BE2C (cell line): ENCODE data around the gene HRNR.
"Not testable (repeated sequence)": the region's sequence is repeated elsewhere in the genome, so short reads cannot be mapped to it uniquely, and the experiment has no call there.

ENCODE experiments used
- DNase-seq: peaks from one replicate; pipeline ENCODE4 v3.0.0-alpha.2; 2020
- H3K27me3 ChIP-seq: fragments of 250-450 bp; sonication (Bioruptor Pico); 2 replicates; pipeline ENCODE4 v1.5.1; 2020; ENCODE audit warnings: mild to moderate bottlenecking
- H3K36me3 ChIP-seq: fragments of 250-450 bp; sonication (Bioruptor Pico); 2 replicates; pipeline ENCODE4 v1.5.1; 2020; ENCODE audit warnings: mild to moderate bottlenecking
- H3K4me1 ChIP-seq: fragments of 250-450 bp; sonication (Bioruptor Pico); 2 replicates; pipeline ENCODE4 v1.5.1; 2020
- H3K4me3 ChIP-seq: 2 replicates; pipeline ENCODE4 v1.5.1; 2011; ENCODE audit warnings: low read depth, low read length
- H3K9me3 ChIP-seq: fragments of 250-450 bp; sonication (Bioruptor Pico); 2 replicates; pipeline ENCODE4 v1.5.1; 2020
- TF ChIP-seq, protein P1 (sequence below): IDR thresholded peaks from 2 replicates; pipeline ENCODE4 v1.5.1; 2012; ENCODE audit warnings: mild to moderate bottlenecking, low read depth, low read length

Gene HRNR

DNA sequence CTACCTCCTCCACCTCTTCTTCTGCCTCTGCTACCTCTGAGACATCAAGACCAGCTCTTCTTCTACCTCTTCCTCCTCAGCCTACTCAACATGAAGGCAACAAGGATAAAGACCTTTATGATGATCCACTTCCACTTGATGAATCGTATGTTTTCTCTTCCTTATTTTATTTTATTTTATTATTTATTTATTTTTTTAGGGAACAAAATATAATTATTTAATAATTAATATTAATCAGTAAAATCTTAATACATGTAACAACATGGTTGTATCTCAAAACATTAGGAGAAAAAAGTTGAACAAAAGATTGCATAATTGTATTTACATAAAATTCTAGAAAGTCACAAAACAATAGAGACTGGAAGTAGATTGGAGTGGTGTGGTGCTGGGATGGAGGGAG is 13.1 kb upstream of the HRNR start:
- TF ChIP-seq, protein P1, sequence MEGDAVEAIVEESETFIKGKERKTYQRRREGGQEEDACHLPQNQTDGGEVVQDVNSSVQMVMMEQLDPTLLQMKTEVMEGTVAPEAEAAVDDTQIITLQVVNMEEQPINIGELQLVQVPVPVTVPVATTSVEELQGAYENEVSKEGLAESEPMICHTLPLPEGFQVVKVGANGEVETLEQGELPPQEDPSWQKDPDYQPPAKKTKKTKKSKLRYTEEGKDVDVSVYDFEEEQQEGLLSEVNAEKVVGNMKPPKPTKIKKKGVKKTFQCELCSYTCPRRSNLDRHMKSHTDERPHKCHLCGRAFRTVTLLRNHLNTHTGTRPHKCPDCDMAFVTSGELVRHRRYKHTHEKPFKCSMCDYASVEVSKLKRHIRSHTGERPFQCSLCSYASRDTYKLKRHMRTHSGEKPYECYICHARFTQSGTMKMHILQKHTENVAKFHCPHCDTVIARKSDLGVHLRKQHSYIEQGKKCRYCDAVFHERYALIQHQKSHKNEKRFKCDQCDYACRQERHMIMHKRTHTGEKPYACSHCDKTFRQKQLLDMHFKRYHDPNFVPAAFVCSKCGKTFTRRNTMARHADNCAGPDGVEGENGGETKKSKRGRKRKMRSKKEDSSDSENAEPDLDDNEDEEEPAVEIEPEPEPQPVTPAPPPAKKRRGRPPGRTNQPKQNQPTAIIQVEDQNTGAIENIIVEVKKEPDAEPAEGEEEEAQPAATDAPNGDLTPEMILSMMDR: no peak
- Histone ChIP-seq H3K9me3 (no peaks in the 10 kb centered on the region), H3K36me3 (no peaks in the 10 kb centered on the region), H3K4me3 (no peak overlapping the region), H3K27me3 (no peaks in the 10 kb centered on the region), H3K4me1 (no peaks in the 10 kb centered on the region)
- DNase-seq: no peak

DNA sequence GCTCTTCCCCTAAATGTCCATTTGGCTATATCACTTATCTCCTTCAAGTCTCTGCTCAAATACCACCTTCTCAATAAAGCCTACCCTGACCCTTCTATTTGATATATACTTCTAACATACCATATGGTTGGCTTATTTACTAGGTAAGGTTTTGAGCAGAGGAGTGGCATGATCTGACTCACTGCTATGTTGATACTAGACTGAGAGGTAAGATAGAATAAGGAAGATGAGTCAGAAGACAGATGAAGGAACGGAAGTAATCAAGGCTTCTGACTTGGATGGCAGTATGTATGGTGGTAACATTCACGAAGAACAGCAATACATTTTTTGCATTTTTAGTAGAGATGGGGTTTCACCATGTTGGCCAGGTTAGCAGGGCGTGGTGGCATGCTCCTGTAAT is 4.8 kb upstream of the HRNR start:
- DNase-seq: no peak
- Histone ChIP-seq H3K4me3 (no peak overlapping the region), H3K9me3 (no peaks in the 10 kb centered on the region), H3K4me1 (no peaks in the 10 kb centered on the region), H3K27me3 (no peaks in the 10 kb centered on the region), H3K36me3 (no peaks in the 10 kb centered on the region)
- TF ChIP-seq, protein P1: no peak

DNA sequence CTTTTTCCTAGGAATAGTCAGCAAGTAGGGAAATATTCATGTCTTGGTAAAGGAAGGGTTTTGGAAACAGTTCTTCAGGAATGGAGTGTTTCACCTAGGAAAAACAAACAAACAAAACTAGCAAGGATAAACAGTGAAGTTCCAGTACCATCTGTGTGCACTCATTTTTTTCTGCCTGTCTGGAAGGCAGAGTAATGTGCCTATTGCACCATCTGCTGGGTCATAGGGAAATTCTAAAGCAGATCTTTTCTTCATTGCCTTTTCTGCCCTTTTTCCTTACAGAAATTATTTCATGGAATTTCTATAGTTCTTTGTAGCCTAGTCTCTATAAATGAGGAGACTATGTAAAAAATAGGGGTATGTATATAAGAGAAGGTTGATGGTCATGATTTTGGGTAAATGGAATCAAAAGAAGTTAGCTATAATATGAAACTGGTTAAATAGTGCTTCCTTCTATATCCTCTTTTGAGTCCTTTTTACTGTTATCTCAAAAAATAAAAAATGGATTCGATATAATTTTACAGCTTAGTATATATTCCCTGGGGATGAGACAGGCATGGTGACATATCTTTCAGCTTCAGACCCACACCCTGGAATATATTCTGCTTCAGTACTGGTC is 3.4 kb upstream of the HRNR start:
- no peaks in the 10 kb centered on the region for H3K36me3 ChIP-seq
- DNase-seq: no peak
- H3K4me1 ChIP-seq: no peaks in the 10 kb centered on the region
- no peaks in the 10 kb centered on the region for H3K27me3 ChIP-seq
- no peak overlapping the region for H3K4me3 ChIP-seq
- H3K9me3 ChIP-seq: no peaks in the 10 kb centered on the region
- TF ChIP-seq, protein P1: no peak

DNA sequence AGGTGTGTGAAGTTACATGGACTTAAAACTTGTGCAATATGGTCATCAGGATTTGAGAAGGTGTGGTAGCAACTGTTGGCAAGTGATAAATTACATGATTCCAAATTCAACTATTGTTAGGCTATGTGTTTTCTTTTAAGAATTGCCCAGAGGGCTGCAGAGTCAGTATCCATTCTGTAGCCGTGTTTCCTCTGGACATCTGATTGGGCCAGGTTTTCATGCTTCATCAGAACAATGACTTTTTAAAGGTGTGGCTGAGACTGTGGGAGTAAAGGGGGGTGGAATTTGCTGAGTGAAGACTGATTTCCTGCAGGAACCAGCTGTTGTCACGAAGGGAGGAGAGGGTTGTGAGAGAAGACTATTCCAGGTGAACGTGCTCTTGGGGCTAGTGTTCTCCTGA is 1.7 kb upstream of the HRNR start:
- no peaks in the 10 kb centered on the region for H3K27me3 ChIP-seq
- H3K9me3 ChIP-seq: no peaks in the 10 kb centered on the region
- no peaks in the 10 kb centered on the region for H3K4me1 ChIP-seq
- TF ChIP-seq, protein P1: no peak
- DNase-seq: no peak
- H3K4me3 ChIP-seq: no peak overlapping the region
- no peaks in the 10 kb centered on the region for H3K36me3 ChIP-seq

DNA sequence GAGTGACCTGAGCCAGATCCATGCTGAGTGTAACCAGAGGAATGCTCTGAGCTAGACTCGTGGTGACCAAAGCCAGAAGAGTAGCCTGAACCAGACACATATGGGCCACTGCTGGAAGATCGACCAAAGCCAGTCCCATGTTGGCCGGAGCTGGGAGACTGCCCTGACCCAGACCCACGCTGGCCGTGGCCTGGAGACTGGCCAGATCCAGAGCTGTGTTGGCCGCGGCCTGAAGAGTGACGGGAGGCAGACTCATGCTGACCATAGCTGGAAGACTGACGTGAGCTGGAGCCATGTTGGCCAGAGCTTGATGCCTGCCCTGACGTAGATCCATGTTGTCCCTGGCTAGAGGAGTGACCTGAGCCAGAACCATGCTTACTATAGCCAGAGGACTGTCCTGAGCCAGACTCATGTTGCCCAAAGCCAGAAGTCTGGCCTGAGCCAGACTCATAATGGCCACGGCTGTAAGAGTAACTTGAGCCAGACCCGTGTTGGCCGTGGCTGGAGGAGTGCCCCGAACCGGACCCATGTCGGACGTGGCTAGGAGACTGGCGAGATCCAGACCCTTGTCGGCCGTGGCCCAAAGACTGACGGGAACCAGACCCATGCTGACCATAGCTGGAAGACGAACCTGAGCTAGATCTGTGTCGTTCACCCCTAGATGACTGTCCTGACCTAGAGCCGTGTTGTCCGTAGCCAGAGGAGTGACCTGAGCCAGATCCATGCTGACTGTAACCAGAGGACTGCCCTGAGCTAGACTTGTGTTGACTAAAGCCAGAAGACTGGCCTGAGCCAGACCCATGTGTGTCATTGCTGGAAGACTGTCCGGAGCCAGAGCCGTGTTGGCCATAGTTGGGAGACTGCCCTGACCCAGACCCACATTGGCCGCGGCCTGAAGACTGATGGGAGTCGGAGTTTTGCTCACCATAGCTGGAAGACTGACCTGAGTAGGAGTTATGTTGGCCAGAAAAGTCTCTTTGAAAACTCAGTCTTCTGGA is 3.5 kb downstream of the HRNR start:
- DNase-seq: no peak
- Histone ChIP-seq H3K36me3 (no peaks in the 10 kb centered on the region), H3K9me3 (no peaks in the 10 kb centered on the region), H3K4me3 (no peak overlapping the region), H3K27me3 (no peaks in the 10 kb centered on the region), H3K4me1 (no peaks in the 10 kb centered on the region)
- TF ChIP-seq, protein P1: no peak

DNA sequence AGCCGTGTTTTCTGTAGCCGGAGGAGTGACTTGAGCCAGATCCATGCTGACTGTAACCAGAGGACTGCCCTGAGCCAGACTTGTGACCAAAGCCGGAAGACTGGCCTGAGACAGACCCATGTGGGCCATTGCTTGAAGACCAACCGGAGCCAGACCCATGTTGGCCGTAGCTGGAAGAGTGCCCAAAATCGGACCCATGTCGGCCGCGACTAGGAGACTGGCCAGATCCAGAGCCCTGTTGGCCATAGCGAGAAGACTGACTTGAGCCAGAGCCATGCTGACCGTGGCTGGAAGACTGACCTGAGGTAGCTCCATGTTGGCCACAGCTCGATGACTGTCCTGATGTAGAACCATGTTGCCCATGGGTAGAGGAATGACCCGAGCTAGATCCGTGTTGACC is 4.6 kb downstream of the HRNR start:
- not testable (repeated sequence) for H3K27me3 ChIP-seq, H3K4me3 ChIP-seq, H3K36me3 ChIP-seq, H3K9me3 ChIP-seq, DNase-seq, H3K4me1 ChIP-seq
